Measurements from ENCODE around the gene TMEM254. TPM values are rescaled to one million over a fixed set of nuclear protein-coding genes. Genes with fewer than 3 reads are reported as not detected.

The TMEM254 gene
- polyA plus RNA-seq, 1 experiment, result 29.0 TPM

GRCh38 chr10:80068270-80068669, 10.2 kb upstream of the TMEM254 start:
- Histone ChIP-seq H3K27me3 (ENCODE audit: control insufficient read depth, insufficient read depth, low read length) (no peaks in the 10 kb centered on the region), H3K36me3 (ENCODE audit: control insufficient read depth, insufficient read depth, low read length) (no peaks in the 10 kb centered on the region), H3K4me3 (ENCODE audit: low read depth, low read length) (no peak overlapping the region)
- DNase-seq (ENCODE audit: low read depth), result no peak
- TF ChIP-seq CTCF (IDR thresholded peaks at IDR 0.05; ENCODE audit: insufficient read depth, low read depth, low read length), result no peak
- ChIA-PET POLR2A (no interaction called here), CTCF (interaction anchor here (1.2 to 1.5 kb wide), 2 partner anchors 8 to 10 kb away, joined by 4 read pairs; no protein-coding TSS in a partner anchor)

- H3K27me3 ChIP-seq (ENCODE audit: control insufficient read depth, insufficient read depth, low read length), result no peaks in the 10 kb centered on the region
- no peak overlapping the region for H3K4me3 ChIP-seq (ENCODE audit: low read depth, low read length)
- no peak for DNase-seq (ENCODE audit: low read depth)
- ChIA-PET POLR2A (no interaction called here), CTCF (interaction anchor here (1.7 kb wide), 1 partner anchor 10 kb away, joined by 14 read pairs; no protein-coding TSS in a partner anchor)
- no peak for TF ChIP-seq CTCF (IDR thresholded peaks at IDR 0.05; ENCODE audit: insufficient read depth, low read depth, low read length)
- no peaks in the 10 kb centered on the region for H3K36me3 ChIP-seq (ENCODE audit: control insufficient read depth, insufficient read depth, low read length)
Observed at GRCh38 chr10:80070057-80070456, 8.4 kb upstream of the TMEM254 start.

- ChIA-PET CTCF (no interaction called here), POLR2A (no interaction called here)
- no peak overlapping the region for H3K4me3 ChIP-seq (ENCODE audit: low read depth, low read length)
- no peaks in the 10 kb centered on the region for H3K36me3 ChIP-seq (ENCODE audit: control insufficient read depth, insufficient read depth, low read length)
- no peaks in the 10 kb centered on the region for H3K27me3 ChIP-seq (ENCODE audit: control insufficient read depth, insufficient read depth, low read length)
- no peak for DNase-seq (ENCODE audit: low read depth)
- TF ChIP-seq CTCF (IDR thresholded peaks at IDR 0.05; ENCODE audit: insufficient read depth, low read depth, low read length), result no peak
Observed at GRCh38 chr10:80072584-80072983, 5.9 kb upstream of the TMEM254 start.

- ChIA-PET POLR2A (no interaction called here), CTCF (interaction anchor here (0.8 to 1.6 kb wide), 3 partner anchors 8 to 29 kb away, joined by 3 to 4 read pairs (median 3); no protein-coding TSS in a partner anchor)
- Histone ChIP-seq H3K4me3 (ENCODE audit: low read depth, low read length) (no peak overlapping the region), H3K27me3 (ENCODE audit: control insufficient read depth, insufficient read depth, low read length) (no peaks in the 10 kb centered on the region), H3K36me3 (ENCODE audit: control insufficient read depth, insufficient read depth, low read length) (no peaks in the 10 kb centered on the region)
- no peak for DNase-seq (ENCODE audit: low read depth)
- no peak for TF ChIP-seq CTCF (IDR thresholded peaks at IDR 0.05; ENCODE audit: insufficient read depth, low read depth, low read length)
Observed at GRCh38 chr10:80075781-80076180, 2.7 kb upstream of the TMEM254 start.

- Histone ChIP-seq H3K27me3 (ENCODE audit: control insufficient read depth, insufficient read depth, low read length) (no peaks in the 10 kb centered on the region), H3K36me3 (ENCODE audit: control insufficient read depth, insufficient read depth, low read length) (no peaks in the 10 kb centered on the region), H3K4me3 (ENCODE audit: low read depth, low read length) (peak overlapping the region; percentile 68)
- no peak for DNase-seq (ENCODE audit: low read depth)
- CTCF ChIA-PET, result interaction anchor here (0.6 kb wide), 1 partner anchor 85 kb away, joined by 3 read pairs; no protein-coding TSS in a partner anchor
- POLR2A ChIA-PET, result no interaction called here
- TF ChIP-seq CTCF (IDR thresholded peaks at IDR 0.05; ENCODE audit: insufficient read depth, low read depth, low read length), result no peak
Observed at GRCh38 chr10:80077869-80078447, 507 bp upstream of the TMEM254 start.
